HG02884 (cell line): Measurements from ENCODE around the gene ATCAY.

Experiments used
- ATAC-seq: cut with Tn5 transposase; IDR thresholded peaks from one replicate; pipeline ENCODE4 v1.9.1; 2021; ENCODE audit warnings: mild to moderate bottlenecking, moderate library complexity; ENCODE audit not compliant: unreplicated experiment

Gene ATCAY

GRCh38 chr19:3880471-3881271 lies at the start of gene ATCAY:
Gene ATCAY (plus strand): TSS chr19:3880685. CDS start chr19:3885768, 5,083 bp downstream.
- no peak for ATAC-seq

DNA sequence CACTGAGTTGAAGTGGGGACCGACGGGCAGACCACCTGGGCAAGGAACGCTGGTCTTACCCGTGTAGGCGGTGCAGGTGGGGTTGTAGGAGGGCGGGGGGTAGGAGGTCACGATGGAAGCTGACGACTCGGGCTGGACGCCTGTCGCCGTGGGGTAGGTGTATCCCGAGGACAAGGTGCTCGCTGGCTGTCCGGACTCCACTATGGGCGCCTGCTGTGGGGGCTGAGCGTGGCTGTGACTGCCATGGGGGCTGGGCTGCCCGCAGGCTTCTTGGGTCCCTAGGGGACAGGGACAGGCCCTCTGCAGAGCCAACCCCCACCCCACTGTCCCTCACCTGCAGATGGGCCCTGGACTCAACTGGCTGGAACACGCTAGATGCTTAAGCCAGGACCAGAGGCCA lies 48.9 kb upstream of the ATCAY start:
- no peak for ATAC-seq

GRCh38 chr19:3832001-3832400 lies 48.5 kb upstream of the ATCAY start:
- ATAC-seq, result no peak

- ATAC-seq, result no peak
These were observed 46.7 kb upstream of the ATCAY start for GRCh38 chr19:3833578-3834348.

GRCh38 chr19:3834349-3835054 lies 46.0 kb upstream of the ATCAY start:
- ATAC-seq, result no peak

DNA sequence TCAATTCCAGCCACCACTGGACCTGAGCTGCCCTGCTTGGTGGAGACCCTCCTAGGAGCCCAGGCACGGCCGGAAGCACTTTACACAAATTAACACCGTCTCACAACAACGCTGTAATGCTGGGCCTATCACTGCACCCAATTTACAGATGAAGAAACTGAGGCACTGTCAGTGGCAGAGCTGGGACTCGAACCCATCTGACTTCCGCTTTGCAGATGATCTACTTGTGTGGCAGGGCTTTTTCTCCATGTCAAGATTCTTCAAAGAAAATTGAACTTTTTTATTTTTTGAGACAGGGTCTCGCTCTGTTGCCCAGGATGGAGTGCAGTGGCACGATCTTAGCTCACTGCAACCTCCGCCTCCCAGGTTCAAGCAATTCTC lies 45.4 kb upstream of the ATCAY start:
- ATAC-seq, result no peak

DNA sequence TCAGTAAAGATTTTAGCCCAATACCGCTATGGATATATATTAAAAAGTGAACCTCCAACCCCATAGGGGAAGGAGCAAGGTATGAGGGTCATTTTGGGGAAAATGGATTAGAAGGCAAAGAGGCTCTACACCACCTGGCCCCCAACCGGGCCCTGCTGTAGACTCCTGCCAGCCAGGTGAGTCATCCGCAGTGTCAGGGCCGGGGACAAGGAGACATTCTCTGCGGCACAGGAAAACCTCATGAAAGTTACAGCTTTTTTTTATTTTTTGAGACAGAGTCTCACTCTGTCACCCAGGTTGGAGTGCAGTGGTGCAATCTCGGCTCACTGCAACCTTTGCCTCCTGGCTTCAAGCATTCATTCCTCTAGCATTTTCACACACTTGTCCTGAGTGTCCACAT lies 43.6 kb upstream of the ATCAY start:
- ATAC-seq, result no peak

DNA sequence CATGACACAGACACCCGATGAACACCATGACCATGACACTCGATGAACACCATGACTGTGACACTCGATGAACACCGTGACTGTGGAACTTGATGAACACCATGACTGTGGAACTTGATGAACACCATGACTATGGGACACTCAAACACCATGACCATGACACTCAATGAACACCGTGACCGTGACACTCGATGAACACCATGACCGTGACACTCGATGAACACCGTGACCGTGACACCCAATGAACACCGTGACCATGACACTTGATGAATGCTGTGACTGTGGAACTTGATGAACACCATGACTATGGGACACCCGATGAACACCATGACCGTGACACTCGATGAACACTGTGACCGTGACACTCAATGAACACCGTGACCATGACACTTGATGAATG lies 43.2 kb upstream of the ATCAY start:
- ATAC-seq, result no peak

- no peak for ATAC-seq
These were observed 42.6 kb upstream of the ATCAY start for GRCh38 chr19:3837922-3838321.

DNA sequence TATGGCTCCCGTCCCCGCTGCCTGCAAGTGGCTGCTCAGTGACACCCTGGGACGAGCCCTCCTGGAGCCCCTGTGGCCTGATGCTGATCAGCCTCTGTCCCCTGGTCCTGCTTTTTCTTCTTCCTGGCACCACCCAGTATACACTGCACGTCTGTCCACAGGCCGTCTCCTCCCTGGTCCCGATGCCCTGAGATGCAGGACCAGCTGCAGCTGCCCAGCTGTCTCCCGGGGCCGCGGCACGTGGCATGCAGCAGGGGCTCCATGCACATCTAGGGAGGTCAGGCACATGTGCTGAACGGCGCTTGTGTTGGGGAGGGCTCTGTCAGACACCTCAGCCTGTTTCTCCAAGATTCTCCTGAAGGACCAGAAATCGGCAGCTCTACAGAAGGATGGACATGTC lies 41.8 kb upstream of the ATCAY start:
- no peak for ATAC-seq

DNA sequence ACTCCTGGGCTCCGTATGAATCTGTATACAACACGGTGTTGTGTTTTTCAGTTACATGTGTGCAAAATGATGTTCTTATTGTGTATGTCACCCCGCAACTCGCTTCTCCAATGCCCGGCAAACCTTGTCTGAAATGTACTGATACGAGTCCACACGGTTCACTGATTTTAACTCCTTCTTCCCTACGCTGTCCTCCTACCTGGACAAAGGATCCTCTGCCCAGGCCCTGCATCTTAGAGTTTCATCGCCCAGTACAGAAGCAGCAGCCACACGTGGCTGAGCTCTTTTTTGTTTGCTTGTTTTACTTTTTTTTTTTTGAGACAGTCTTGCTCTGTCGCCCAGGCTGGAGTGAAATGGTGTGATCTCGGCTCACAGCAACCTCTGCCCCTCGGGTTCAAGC lies 40.5 kb upstream of the ATCAY start:
- ATAC-seq, result no peak

DNA sequence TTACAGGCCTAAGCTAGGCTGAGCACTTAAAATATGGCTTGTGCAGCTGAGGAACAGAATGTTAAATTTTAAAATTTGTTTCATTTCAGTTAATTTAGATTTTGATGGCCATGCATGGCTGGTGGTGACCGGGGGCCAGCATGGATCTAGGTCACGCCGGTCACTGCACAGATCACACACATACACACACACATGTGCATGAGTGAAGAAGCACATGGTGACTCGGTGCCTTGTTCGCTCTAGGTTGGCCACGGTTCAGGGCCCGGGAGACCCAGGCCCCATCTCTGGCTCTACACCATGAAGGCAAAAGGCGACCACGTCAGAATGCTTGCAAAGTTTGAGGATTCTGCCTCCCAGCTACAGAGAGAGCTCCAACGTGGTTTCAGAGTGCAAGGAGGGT lies 39.7 kb upstream of the ATCAY start:
- ATAC-seq, result no peak

GRCh38 chr19:3842948-3843347 lies 37.5 kb upstream of the ATCAY start:
- ATAC-seq, result no peak

DNA sequence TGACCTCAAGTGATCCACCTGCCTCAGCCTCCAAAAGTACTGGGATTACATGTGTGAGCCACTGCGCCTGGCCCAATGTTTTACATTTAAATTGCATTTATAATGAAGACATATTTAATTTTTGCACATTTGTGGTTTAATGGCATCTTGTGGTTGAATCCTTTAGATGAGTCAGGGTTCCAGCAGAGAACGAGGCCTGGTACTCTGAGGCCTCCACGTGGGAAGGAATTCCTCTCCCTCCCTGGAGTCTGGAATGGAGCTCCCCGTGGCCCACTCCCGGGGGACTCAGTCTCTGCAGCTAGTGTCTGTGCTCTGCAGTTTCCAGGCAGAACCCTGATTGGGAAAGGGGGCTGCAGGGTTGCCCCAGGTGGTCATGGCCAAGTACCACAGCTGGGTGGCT lies 35.9 kb upstream of the ATCAY start:
- no peak for ATAC-seq

DNA sequence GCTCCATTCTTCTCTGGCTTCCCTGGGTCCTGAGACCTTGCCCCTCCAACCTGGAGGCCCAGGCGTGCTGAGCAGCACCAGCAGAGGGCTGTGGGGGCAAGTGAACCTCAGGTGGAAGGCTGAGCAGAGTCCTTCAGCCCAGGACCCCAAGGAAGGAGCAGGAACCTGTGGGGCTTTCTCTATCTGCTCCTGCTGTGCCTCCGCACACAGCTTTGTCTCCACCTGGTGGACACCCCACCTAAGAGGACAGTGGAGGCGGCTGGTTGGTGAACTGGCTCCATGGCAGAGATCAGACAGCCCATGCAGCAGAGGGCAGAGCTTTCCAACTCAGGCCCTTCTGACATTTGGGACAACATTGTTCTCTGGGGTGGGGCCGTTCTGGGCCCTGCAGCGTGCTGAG lies 31.4 kb upstream of the ATCAY start:
- ATAC-seq, result no peak

DNA sequence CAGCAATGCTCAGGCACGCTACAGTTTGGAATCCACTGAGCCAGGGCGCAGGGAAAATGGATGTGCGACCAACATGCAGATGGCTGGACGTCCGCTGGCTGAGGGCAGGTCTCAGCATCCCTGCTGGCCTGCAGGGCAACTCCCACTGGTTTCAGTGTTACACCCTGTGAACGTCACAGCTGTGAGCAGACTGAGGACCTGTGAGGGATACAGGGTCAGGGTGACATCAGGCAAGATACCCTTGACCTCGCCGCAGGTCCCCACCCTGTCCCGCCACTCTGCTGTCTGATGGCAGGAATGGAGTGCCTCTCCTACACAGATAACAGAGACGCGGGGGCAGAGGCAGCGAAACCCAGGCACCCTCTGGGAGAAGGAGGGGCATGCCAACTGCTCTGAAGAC lies 30.7 kb upstream of the ATCAY start:
- no peak for ATAC-seq

- ATAC-seq, result no peak
These were observed 30.0 kb upstream of the ATCAY start for GRCh38 chr19:3850320-3850972.

DNA sequence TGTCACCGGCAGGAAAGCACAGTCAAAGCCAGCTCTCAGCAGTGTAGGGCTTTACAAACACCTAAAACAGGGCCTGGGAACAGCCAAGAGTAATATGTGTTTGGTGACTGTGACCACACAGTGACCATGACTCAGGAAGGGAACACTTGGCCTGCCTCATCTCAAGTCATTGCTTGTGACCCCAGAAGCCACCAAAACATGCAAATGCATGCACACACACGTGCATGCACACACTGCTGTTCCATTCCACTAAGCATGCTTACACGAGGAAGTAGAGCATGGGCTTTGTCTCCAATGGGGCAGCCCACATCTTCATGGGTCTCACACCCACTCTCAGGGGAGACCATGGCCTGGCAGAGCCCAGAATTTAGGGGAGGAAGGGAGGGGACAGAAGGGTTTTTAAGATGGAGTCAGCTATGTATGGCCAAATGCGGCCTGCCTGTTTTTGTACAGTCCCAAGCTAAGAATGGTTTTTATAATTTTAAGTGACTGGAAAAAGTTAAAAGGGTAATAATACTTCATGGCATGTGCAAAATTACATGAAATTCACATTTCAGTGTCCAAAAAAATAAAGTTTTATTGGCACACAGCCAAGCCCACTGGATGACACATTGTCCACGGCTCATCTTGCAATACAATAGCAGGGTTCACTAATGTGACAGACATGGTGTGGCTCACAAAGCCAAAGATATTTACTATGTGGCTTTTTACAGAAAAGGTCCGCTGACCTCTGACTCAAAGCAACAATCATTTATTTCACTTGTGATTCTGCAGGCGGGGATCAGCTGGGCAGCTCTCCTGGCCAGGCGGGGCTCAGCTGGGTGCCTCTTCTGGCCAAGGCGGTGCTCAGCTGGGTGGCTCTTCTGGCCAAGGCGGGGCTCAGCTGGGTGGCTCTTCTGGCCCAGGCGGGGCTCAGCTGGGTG lies 29.0 kb upstream of the ATCAY start:
- ATAC-seq, result no peak

DNA sequence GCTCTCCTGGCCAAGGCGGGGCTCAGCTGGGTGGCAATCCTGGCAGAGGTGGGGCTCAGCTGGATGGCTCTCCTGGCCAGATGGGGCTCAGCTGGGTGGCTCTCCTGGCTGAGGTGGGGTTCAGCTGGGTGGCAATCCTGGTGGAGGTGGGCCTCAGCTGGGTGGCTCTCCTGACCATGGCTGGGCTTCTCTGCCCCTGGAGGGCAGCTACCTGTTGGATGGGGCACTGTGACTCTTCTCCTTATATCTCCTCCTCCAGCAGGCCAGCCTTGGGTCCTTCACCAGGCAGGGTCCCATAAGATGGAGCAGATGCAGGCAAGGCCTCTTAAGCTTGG lies 28.3 kb upstream of the ATCAY start:
- ATAC-seq, result no peak

- no peak for ATAC-seq
These were observed 27.8 kb upstream of the ATCAY start for GRCh38 chr19:3852614-3853254.
